ENCODE measurements around the gene PRR12.

The PRR12 gene

GRCh38 chr19:49567861-49568441 lies 23.0 kb upstream of the PRR12 start:
- Mint-ChIP-seq H3K4me3 (no peak overlapping the region), H3K27ac (peak overlapping the region; percentile 69), H3K4me1 (peaks cover 18% of the 10 kb centered on the region), H3K36me3 (ENCODE audit: low read depth) (peaks cover 27% of the 10 kb centered on the region), H3K27me3 (ENCODE audit: low read depth, poor library complexity) (no peaks in the 10 kb centered on the region), H3K9me3 (no peaks in the 10 kb centered on the region)
- TF ChIP-seq, protein P1, sequence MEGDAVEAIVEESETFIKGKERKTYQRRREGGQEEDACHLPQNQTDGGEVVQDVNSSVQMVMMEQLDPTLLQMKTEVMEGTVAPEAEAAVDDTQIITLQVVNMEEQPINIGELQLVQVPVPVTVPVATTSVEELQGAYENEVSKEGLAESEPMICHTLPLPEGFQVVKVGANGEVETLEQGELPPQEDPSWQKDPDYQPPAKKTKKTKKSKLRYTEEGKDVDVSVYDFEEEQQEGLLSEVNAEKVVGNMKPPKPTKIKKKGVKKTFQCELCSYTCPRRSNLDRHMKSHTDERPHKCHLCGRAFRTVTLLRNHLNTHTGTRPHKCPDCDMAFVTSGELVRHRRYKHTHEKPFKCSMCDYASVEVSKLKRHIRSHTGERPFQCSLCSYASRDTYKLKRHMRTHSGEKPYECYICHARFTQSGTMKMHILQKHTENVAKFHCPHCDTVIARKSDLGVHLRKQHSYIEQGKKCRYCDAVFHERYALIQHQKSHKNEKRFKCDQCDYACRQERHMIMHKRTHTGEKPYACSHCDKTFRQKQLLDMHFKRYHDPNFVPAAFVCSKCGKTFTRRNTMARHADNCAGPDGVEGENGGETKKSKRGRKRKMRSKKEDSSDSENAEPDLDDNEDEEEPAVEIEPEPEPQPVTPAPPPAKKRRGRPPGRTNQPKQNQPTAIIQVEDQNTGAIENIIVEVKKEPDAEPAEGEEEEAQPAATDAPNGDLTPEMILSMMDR (IDR thresholded peaks at IDR 0.05), result no peak
- no peak for DNase-seq

DNA sequence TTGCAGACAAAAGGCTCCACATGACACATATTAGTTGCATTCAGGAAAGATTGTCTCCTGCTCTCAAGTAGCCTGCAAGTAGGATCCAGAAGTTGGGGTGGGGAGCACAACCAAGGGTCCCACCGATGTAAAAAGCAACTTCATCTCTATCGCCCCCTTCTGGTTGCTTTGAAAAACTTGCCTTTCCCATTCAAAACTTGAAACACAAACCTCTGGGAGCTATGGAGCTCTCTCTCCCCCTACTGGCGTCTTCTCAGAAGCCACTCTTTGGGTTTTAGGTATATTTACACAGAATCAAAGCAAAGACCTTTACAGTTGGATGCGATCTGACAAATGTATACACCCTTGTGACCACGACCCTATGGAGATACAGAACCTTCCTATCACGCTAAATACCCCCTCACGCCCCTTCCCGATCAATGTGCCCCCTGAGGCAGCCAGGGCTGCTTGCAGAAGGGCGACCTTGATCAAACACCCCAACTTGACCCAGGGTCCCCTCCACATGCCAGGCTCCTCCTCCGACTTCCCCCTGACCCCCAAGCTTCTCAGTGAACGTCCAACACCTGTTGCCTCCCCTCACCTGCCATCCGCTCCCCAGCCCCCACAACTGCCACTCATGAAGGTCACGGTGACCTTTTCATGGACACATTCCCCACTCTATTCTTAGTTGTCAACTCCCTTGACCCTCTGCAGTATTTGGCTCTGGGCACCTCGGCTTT lies 20.7 kb upstream of the PRR12 start:
- Mint-ChIP-seq H3K4me1 (peaks cover 18% of the 10 kb centered on the region), H3K27me3 (ENCODE audit: low read depth, poor library complexity) (peaks cover 2% of the 10 kb centered on the region), H3K4me3 (peak overlapping the region; percentile 52), H3K9me3 (no peaks in the 10 kb centered on the region), H3K27ac (peak overlapping the region; percentile 70), H3K36me3 (ENCODE audit: low read depth) (peaks cover 36% of the 10 kb centered on the region)
- DNase-seq, result peak; percentile 60
- TF ChIP-seq, protein P1 (IDR thresholded peaks at IDR 0.05), result peak; percentile 100

- no peak for DNase-seq
- peak overlapping the region; percentile 40 for H3K4me3 Mint-ChIP-seq
- peaks cover 40% of the 10 kb centered on the region for H3K36me3 Mint-ChIP-seq (ENCODE audit: low read depth)
- peak overlapping the region; percentile 90 for H3K27ac Mint-ChIP-seq
- peaks cover 18% of the 10 kb centered on the region for H3K4me1 Mint-ChIP-seq
- TF ChIP-seq, protein P1 (IDR thresholded peaks at IDR 0.05), result no peak
- peaks cover 2% of the 10 kb centered on the region for H3K27me3 Mint-ChIP-seq (ENCODE audit: low read depth, poor library complexity)
- H3K9me3 Mint-ChIP-seq, result no peaks in the 10 kb centered on the region
These were observed 19.8 kb upstream of the PRR12 start for GRCh38 chr19:49570997-49571676.

DNA sequence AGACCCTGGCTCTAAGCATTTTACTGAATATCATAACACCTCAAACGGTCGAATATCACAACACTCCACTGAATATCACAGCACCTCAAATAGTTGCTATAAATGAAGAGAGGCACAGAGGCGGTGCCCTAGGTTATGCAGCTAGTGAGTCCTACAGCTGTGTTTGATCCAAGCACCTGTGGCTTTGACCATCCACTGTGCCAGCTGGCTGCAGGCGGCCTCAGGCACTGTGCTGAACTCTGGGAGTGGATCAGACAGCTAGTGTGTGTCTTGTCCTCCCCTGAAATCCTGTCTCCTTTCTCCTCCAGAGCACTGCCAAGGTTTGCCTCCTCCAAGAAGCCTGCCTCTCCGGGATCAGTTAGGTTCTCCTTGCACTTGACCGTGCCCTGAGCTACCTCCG lies 18.0 kb upstream of the PRR12 start:
- peaks cover 23% of the 10 kb centered on the region for H3K4me1 Mint-ChIP-seq
- DNase-seq, result no peak
- H3K4me3 Mint-ChIP-seq, result no peak overlapping the region
- peaks cover 37% of the 10 kb centered on the region for H3K36me3 Mint-ChIP-seq (ENCODE audit: low read depth)
- no peak overlapping the region for H3K27ac Mint-ChIP-seq
- peaks cover 2% of the 10 kb centered on the region for H3K27me3 Mint-ChIP-seq (ENCODE audit: low read depth, poor library complexity)
- TF ChIP-seq, protein P1 (IDR thresholded peaks at IDR 0.05), result no peak
- H3K9me3 Mint-ChIP-seq, result no peaks in the 10 kb centered on the region

GRCh38 chr19:49573425-49573824 lies 17.6 kb upstream of the PRR12 start:
- DNase-seq, result no peak
- TF ChIP-seq, protein P1 (IDR thresholded peaks at IDR 0.05), result no peak
- no peaks in the 10 kb centered on the region for H3K9me3 Mint-ChIP-seq
- H3K36me3 Mint-ChIP-seq (ENCODE audit: low read depth), result peaks cover 33% of the 10 kb centered on the region
- H3K4me3 Mint-ChIP-seq, result no peak overlapping the region
- no peak overlapping the region for H3K27ac Mint-ChIP-seq
- H3K27me3 Mint-ChIP-seq (ENCODE audit: low read depth, poor library complexity), result peaks cover 2% of the 10 kb centered on the region
- peaks cover 23% of the 10 kb centered on the region for H3K4me1 Mint-ChIP-seq

All from nephron progenitor cell (in vitro differentiated cells).